Measurements from ENCODE around the gene PCA3. TPM values are rescaled to one million over a fixed set of nuclear protein-coding genes. Genes with fewer than 3 reads are reported as not detected.

The PCA3 gene
- total and polyA plus RNA-seq, 2 of the 8 experiments (the other 6 are each of a cell fraction or from before 2014, with no cell fraction given): not detected

- H3K4me3 ChIP-seq (ENCODE audit: extremely low read depth in 1 of 4, insufficient read depth in 2 of 4, low read depth in 3 of 4, low read length in 4 of 4): no peak overlapping the region
- ChIA-PET POLR2A (ENCODE audit: partially characterized antibody) (no interaction called here), CTCF (ENCODE audit: partially characterized antibody) (interaction anchor here (0.6 to 0.8 kb wide), 2 partner anchors 9 to 309 kb away, joined by 3 read pairs; no protein-coding TSS in a partner anchor)
- no peaks in the 10 kb centered on the region for H4K20me1 ChIP-seq (replicated peaks in 1 of 2; ENCODE audit: control insufficient read depth in 1 of 2, insufficient read depth in 2 of 2, low read length in 2 of 2)
- H2BK120ac ChIP-seq (replicated peaks; ENCODE audit: low read depth, low read length): no peak overlapping the region
- H3K9me3 ChIP-seq (ENCODE audit: insufficient read depth in 2 of 2, low read depth in 1 of 2, low read length in 1 of 2): no peaks in the 10 kb centered on the region
- no peak overlapping the region for H3K4me2 ChIP-seq (ENCODE audit: insufficient read depth in 1 of 2, low read depth in 2 of 2, low read length in 2 of 2)
- TF ChIP-seq BACH1 (IDR thresholded peaks at IDR 0.05; ENCODE audit: low read length): no peak
- no peak for TF ChIP-seq POLR2A (IDR thresholded peaks at IDR 0.05; ENCODE audit: control extremely low read depth in 1 of 2, low read depth in 2 of 2, low read length in 2 of 2)
- no peak for TF ChIP-seq CBX8 (IDR thresholded peaks at IDR 0.05; ENCODE audit: borderline replicate concordance, low read depth, low read length)
- no peak for TF ChIP-seq SIN3A (conservative IDR thresholded peaks at IDR 0.05 in 1 of 2, IDR thresholded peaks at IDR 0.05 in 1 of 2; ENCODE audit: low read depth in 1 of 2, low read length in 2 of 2)
- TF ChIP-seq CTBP2 (IDR thresholded peaks at IDR 0.05; ENCODE audit: borderline replicate concordance, insufficient read depth, insufficient read length, low read length): no peak
- TF ChIP-seq CREB1 (IDR thresholded peaks at IDR 0.05): no peak
- no peak for TF ChIP-seq RFX5 (IDR thresholded peaks at IDR 0.05; ENCODE audit: borderline replicate concordance, low read depth, low read length)
- TF ChIP-seq MAFK (IDR thresholded peaks at IDR 0.05; ENCODE audit: low read depth, low read length): no peak
- no peak for TF ChIP-seq HDAC2 (IDR thresholded peaks at IDR 0.05; ENCODE audit: borderline replicate concordance in 1 of 2, low read depth in 2 of 2, low read length in 2 of 2)
- H2BK12ac ChIP-seq (ENCODE audit: low read depth, low read length): no peak overlapping the region
- H2AFZ ChIP-seq (ENCODE audit: low read length): no peak overlapping the region
- 94% methylated on average over 8 of the region's 8 CpGs; no CpG with 5 or more reads in 1 of the 2 experiments for WGBS, 2 experiments (ENCODE audit: extremely low coverage in 1 of 2, insufficient coverage in 1 of 2, insufficient read length in 1 of 2, insufficient replicate concordance in 2 of 2, low coverage in 1 of 2, low lambda C conversion rate in 2 of 2, missing lambda C conversion rate in 1 of 2)
- DNase-seq (ENCODE audit: low read depth in 1 of 2, low spot score in 2 of 2) (no peak), FAIRE-seq (no peak)
- H2AK5ac ChIP-seq (ENCODE audit: low read depth, low read length): no peak overlapping the region
- H3K36me3 ChIP-seq (ENCODE audit: control insufficient read depth in 2 of 4, insufficient read depth in 4 of 4, low read length in 3 of 4): no peaks in the 10 kb centered on the region
- H2BK20ac ChIP-seq (ENCODE audit: low read length): no peak overlapping the region
- no peak overlapping the region for H3K14ac ChIP-seq (ENCODE audit: insufficient read length)
- H3K9ac ChIP-seq (replicated peaks in 1 of 4; ENCODE audit: extremely low read depth in 1 of 4, low read depth in 3 of 4, low read length in 3 of 4): no peak overlapping the region
- no peak overlapping the region for H3K27ac ChIP-seq (ENCODE audit: low read depth, low read length)
- H4K5ac ChIP-seq (ENCODE audit: insufficient read length, low read depth, low read length): no peak overlapping the region
- H3K56ac ChIP-seq (replicated peaks; ENCODE audit: insufficient read length, low read depth, low read length): no peak overlapping the region
- no peak overlapping the region for H4K8ac ChIP-seq (ENCODE audit: extremely low read depth, insufficient read depth, low read length)
- no peak overlapping the region for H3K23ac ChIP-seq (ENCODE audit: insufficient read length)
- no peak overlapping the region for H2BK15ac ChIP-seq (ENCODE audit: low read length)
- H3K27me3 ChIP-seq (replicated peaks in 1 of 4; ENCODE audit: control insufficient read depth in 3 of 4, extremely low read depth in 1 of 4, insufficient read depth in 3 of 4, low read length in 3 of 4): no peaks in the 10 kb centered on the region
- no peaks in the 10 kb centered on the region for H3K79me2 ChIP-seq (ENCODE audit: control insufficient read depth in 1 of 2, insufficient read depth in 2 of 2, low read length in 2 of 2)
- no peak overlapping the region for H3K4ac ChIP-seq (replicated peaks; ENCODE audit: insufficient read length, low read depth, low read length)
- no peaks in the 10 kb centered on the region for H3K79me1 ChIP-seq (ENCODE audit: low read depth, low read length)
- H3K18ac ChIP-seq (ENCODE audit: extremely low read depth, low read length): no peak overlapping the region
- H2BK5ac ChIP-seq (ENCODE audit: low read depth, low read length): no peak overlapping the region
- H3K23me2 ChIP-seq (ENCODE audit: low read depth, low read length): no peaks in the 10 kb centered on the region
- H4K91ac ChIP-seq (replicated peaks; ENCODE audit: insufficient read length, low read length): no peak overlapping the region
- no peaks in the 10 kb centered on the region for H3K4me1 ChIP-seq (replicated peaks in 1 of 4; ENCODE audit: control insufficient read depth in 3 of 4, insufficient read depth in 4 of 4, low read length in 3 of 4)
These were observed 34.1 kb upstream of the PCA3 start for GRCh38 chr9:76729980-76730737.

All from H1 (cell line).